ENCODE data around the gene RBM28. TPM values are rescaled to one million over a fixed set of nuclear protein-coding genes. Genes with fewer than 3 reads are reported as not detected.
A peak's percentile ranks its signal among the peaks of the same experiment; 100 is the strongest.

The RBM28 gene
- polyA plus RNA-seq, 1 experiment, result 14.8 TPM

DNA sequence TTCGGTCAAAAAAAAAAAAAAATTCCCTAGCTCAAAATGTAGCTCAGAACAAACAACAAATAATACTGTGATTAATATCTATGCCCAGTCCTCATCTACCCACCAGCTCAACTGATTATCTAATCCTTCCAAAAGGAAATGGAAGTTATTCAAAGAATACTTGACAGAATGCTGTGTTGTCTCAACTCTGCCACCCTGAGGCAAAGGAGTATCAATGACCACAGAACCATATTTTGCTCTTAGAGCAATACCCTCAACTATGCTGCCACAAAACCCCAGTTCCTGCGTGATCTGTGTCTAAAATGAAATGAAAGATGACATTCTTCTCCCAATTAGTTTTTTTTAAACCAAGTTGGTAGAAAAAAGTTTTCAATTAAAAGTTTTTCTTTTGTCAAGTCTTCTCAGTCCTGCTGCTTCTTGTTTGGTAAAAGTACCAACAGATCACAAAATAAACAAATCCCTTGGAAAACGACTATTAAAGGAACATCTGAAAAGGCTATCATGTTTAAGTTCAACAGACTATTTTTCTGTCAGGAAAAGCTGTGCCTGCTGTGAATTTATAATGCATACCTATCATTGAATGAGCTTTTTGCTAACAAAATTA is 21.6 kb downstream of the RBM28 start:
- Histone ChIP-seq H3K36me3 (ENCODE audit: control insufficient read depth, insufficient read depth, low read length) (peaks cover 9% of the 10 kb centered on the region), H3K27me3 (ENCODE audit: control insufficient read depth, insufficient read depth, low read length) (no peaks in the 10 kb centered on the region), H3K4me3 (ENCODE audit: low read depth, low read length) (no peak overlapping the region)
- no peak for DNase-seq (ENCODE audit: low read depth)
- TF ChIP-seq, protein P1, sequence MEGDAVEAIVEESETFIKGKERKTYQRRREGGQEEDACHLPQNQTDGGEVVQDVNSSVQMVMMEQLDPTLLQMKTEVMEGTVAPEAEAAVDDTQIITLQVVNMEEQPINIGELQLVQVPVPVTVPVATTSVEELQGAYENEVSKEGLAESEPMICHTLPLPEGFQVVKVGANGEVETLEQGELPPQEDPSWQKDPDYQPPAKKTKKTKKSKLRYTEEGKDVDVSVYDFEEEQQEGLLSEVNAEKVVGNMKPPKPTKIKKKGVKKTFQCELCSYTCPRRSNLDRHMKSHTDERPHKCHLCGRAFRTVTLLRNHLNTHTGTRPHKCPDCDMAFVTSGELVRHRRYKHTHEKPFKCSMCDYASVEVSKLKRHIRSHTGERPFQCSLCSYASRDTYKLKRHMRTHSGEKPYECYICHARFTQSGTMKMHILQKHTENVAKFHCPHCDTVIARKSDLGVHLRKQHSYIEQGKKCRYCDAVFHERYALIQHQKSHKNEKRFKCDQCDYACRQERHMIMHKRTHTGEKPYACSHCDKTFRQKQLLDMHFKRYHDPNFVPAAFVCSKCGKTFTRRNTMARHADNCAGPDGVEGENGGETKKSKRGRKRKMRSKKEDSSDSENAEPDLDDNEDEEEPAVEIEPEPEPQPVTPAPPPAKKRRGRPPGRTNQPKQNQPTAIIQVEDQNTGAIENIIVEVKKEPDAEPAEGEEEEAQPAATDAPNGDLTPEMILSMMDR (IDR thresholded peaks at IDR 0.05; ENCODE audit: insufficient read depth, low read depth, low read length), result peak; percentile 67
- CTCF ChIA-PET, result interaction anchor here (0.6 to 3.6 kb wide), 12 partner anchors 9 to 1519 kb away, joined by 3 to 15 read pairs (median 5); no protein-coding TSS in a partner anchor
- POLR2A ChIA-PET, result no interaction called here

DNA sequence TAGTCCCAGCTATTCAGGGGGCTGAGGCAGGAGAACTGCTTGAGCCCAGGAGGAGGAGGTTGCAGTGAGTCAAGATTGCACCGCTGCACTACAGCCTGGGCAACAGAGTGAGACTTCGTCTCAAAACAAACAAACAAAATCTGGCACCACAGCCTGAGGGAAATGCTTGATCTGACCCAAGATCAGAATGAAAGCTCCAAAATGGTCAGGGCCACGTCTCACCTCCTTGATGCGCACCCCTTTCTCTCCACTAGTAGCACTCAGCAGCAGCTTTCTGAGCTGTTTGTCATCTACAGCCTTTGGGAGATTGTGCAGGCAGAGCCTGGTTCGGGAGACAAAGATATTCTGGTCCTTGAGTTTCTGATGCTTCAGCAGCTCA is 22.7 kb downstream of the RBM28 start:
- ChIA-PET POLR2A (no interaction called here), CTCF (interaction anchor here (1.3 to 3.6 kb wide), 4 partner anchors 14 to 185 kb away, joined by 5 to 15 read pairs (median 13); no protein-coding TSS in a partner anchor)
- Histone ChIP-seq H3K36me3 (ENCODE audit: control insufficient read depth, insufficient read depth, low read length) (peaks cover 9% of the 10 kb centered on the region), H3K27me3 (ENCODE audit: control insufficient read depth, insufficient read depth, low read length) (no peaks in the 10 kb centered on the region), H3K4me3 (ENCODE audit: low read depth, low read length) (no peak overlapping the region)
- TF ChIP-seq, protein P1 (IDR thresholded peaks at IDR 0.05; ENCODE audit: insufficient read depth, low read depth, low read length), result no peak
- no peak for DNase-seq (ENCODE audit: low read depth)

DNA sequence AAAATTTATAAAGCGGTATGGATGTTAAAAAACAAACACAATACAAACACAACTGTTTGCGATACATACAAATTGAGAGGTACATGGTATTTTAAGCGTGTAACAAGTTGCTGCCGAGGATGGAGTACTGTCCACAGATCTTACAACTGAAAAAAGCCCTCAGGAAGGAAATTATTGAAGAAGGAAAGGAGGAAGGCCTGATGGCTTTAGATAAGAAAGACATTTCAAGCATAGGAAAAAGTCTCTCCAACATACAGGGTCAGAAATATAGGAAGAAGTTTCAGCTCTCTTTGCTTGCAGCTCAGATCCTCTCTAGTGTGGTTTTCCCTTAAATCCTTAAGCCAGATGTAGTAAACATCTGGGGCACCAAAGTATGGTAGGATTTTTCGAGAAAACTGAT is 25.0 kb downstream of the RBM28 start:
- Histone ChIP-seq H3K27me3 (ENCODE audit: control insufficient read depth, insufficient read depth, low read length) (no peaks in the 10 kb centered on the region), H3K4me3 (ENCODE audit: low read depth, low read length) (no peak overlapping the region), H3K36me3 (ENCODE audit: control insufficient read depth, insufficient read depth, low read length) (peaks cover 15% of the 10 kb centered on the region)
- POLR2A ChIA-PET, result no interaction called here
- TF ChIP-seq, protein P1 (IDR thresholded peaks at IDR 0.05; ENCODE audit: insufficient read depth, low read depth, low read length), result no peak
- CTCF ChIA-PET, result no interaction called here
- no peak for DNase-seq (ENCODE audit: low read depth)

DNA sequence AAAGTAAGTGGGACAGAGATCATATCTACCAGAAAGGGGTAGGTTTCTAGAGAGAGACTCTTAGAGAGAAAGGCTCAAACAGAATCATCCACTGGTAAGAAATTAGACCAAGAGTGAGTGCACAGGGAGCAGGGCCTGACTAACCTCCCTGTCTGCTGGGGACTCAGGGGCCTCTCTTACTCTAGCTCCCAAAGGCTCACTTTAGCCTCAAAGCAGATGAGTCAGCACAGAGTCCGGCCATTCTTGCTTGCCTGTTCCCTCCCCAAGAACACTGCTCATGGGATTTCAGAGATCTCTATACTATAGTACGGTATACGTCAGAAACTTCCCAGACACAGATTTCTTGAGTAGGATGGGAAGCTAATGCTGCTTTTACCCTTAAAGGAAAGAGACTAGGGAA is 32.7 kb downstream of the RBM28 start:
- CTCF ChIA-PET, result interaction anchor here (0.6 kb wide), 1 partner anchor 89 kb away, joined by 3 read pairs; no protein-coding TSS in a partner anchor
- Histone ChIP-seq H3K27me3 (ENCODE audit: control insufficient read depth, insufficient read depth, low read length) (no peaks in the 10 kb centered on the region), H3K36me3 (ENCODE audit: control insufficient read depth, insufficient read depth, low read length) (peaks cover 18% of the 10 kb centered on the region), H3K4me3 (ENCODE audit: low read depth, low read length) (no peak overlapping the region)
- TF ChIP-seq, protein P1 (IDR thresholded peaks at IDR 0.05; ENCODE audit: insufficient read depth, low read depth, low read length), result no peak
- DNase-seq (ENCODE audit: low read depth), result no peak
- POLR2A ChIA-PET, result no interaction called here

DNA sequence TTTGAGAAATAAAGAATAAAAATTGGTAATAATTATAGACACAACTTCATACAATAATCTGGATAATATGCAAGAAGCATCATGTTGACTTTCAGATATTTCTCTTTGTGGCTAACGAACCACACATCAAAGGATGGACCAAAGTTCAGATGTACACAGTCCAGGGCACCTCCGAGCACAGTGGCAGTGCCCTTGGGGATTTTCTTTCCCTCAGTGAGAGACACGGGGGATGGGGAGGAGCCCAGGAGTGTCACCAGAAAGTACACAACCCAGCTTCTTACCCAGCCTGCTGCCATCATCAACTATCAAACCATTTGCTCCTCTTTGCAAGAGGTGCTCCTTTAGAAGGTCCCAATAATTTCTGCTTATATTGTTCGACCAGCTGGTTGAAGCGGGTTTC is 33.2 kb downstream of the RBM28 start:
- ChIA-PET CTCF (no interaction called here), POLR2A (no interaction called here)
- TF ChIP-seq, protein P1 (IDR thresholded peaks at IDR 0.05; ENCODE audit: insufficient read depth, low read depth, low read length), result no peak

More for the DNA sequence above, 33.2 kb downstream of the RBM28 start:
- Histone ChIP-seq H3K27me3 (ENCODE audit: control insufficient read depth, insufficient read depth, low read length) (no peaks in the 10 kb centered on the region), H3K36me3 (ENCODE audit: control insufficient read depth, insufficient read depth, low read length) (peaks cover 19% of the 10 kb centered on the region), H3K4me3 (ENCODE audit: low read depth, low read length) (no peak overlapping the region)
- DNase-seq (ENCODE audit: low read depth), result no peak
